ENCODE data around the gene DHX40. TPM values are rescaled to one million over a fixed set of nuclear protein-coding genes. Genes with fewer than 3 reads are reported as not detected.

DHX40 gene
- total and polyA plus RNA-seq, 2 of the 13 experiments (the other 11 are each of a cell fraction or from before 2014, with no cell fraction given) = 22.2 to 37.0 TPM

DNA sequence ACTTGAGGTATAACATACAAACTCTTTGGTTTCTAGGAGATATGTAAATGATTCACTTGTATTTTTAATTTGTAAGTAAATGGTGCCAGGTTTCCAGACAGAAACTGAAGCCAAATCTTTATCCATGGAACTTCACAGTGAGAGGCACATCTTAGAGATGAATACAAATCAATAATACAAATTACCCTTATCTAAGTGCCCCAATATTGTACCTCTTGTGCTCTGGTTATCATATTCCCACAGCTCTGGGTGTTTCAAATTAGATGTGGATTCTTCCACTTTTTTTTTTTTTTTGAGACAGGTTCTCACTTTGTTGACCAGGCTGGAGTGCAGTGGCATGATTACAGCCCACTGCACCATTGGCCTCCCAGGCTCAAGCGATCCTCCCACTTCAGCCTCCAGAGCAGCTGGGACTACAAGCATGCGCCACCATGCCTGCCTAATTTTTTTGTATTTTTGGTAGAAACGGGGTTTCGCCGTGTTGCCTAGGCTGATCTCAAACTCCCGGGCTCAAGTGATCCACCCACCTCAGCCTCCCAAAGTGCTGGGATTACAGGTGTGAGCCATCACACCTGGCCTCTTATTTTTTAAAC lies 38.0 kb upstream of the DHX40 start (continued):
- TF ChIP-seq, protein P1, sequence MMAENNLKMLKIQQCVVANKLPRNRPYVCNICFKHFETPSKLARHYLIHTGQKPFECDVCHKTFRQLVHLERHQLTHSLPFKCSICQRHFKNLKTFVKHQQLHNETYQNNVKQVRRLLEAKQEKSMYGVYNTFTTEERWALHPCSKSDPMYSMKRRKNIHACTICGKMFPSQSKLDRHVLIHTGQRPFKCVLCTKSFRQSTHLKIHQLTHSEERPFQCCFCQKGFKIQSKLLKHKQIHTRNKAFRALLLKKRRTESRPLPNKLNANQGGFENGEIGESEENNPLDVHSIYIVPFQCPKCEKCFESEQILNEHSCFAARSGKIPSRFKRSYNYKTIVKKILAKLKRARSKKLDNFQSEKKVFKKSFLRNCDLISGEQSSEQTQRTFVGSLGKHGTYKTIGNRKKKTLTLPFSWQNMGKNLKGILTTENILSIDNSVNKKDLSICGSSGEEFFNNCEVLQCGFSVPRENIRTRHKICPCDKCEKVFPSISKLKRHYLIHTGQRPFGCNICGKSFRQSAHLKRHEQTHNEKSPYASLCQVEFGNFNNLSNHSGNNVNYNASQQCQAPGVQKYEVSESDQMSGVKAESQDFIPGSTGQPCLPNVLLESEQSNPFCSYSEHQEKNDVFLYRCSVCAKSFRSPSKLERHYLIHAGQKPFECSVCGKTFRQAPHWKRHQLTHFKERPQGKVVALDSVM (CRISPR knock-in tag; IDR thresholded peaks at IDR 0.05) = peak; percentile 51; the same call in 1 of the 2 replicates

DNA sequence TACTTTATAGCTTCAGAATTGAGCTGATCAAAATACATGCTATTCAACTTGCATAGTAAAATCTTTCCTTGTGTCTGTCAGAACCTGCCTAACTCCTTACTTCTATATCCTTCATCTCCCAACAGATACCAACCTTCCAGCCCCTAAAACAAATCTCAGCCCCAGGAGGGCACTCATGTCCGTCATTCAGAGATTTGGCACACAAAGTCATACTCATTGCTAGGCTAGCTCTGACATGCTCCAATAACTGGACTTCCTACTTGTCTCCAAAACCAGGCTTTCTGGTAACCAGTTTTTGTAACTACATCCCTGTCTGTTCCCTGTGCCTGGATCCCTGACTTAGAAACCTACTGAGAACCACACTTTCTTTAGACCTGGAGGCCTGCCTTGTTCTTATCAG lies 37.5 kb upstream of the DHX40 start:
- H3K9me3 ChIP-seq (ENCODE audit: low read length) = no peaks in the 10 kb centered on the region
- H2AFZ ChIP-seq (ENCODE audit: low read length) = no peak overlapping the region
- no peaks in the 10 kb centered on the region for H4K20me1 ChIP-seq (ENCODE audit: insufficient read depth, low read length)
- peaks cover 23% of the 10 kb centered on the region for H3K4me1 ChIP-seq (ENCODE audit: insufficient read depth, low read length)
- BruUV-seq (replicated peaks) = no TSS peak
- in situ Hi-C loops (cut with HindIII; ENCODE audit: extremely low pct_ligation_motif_present, low pct_unique_long_range_greater_than_20kb) = no loop called here
- 29% methylated on average over 1 of the region's 1 CpG for WGBS (ENCODE audit: low lambda C conversion rate)
- no peak overlapping the region for H3K4me3 ChIP-seq (replicated peaks in 1 of 3; ENCODE audit: insufficient read depth in 1 of 3, low read depth in 2 of 3, low read length in 3 of 3)
- ATAC-seq (no peak), FAIRE-seq (no peak), DNase-seq (ENCODE audit: low spot score) (no peak)
- no peak overlapping the region for H3K4me2 ChIP-seq (ENCODE audit: low read depth, low read length)
- no peaks in the 10 kb centered on the region for H3K79me2 ChIP-seq (ENCODE audit: insufficient read depth, low read length)
- POLR2A ChIA-PET = interaction anchor here (1.3 kb wide), 1 partner anchor 91 kb away, joined by 3 read pairs; the partner anchor contains the start of gene CLTC
- H3K27me3 ChIP-seq (ENCODE audit: control insufficient read depth in 1 of 2, insufficient read depth in 2 of 2, low read length in 2 of 2) = 0 out of 5 replicates have a peak, but pooled peaks cover 0 to 5% of the 10 kb centered on the region in 2 experiments
- H3K27ac ChIP-seq (ENCODE audit: extremely low read length, insufficient read depth, low read length) = no peak overlapping the region
- intact Hi-C loops (cut with micrococcal nuclease; ENCODE audit: unreplicated experiment) = no loop called here
- H3K9ac ChIP-seq (ENCODE audit: insufficient read depth, low read depth, low read length) = no peak overlapping the region
- CTCF ChIA-PET (ENCODE audit: low intra/inter-chr PET ratio, low total read pairs) = no interaction called here
- no peaks in the 10 kb centered on the region for H3K36me3 ChIP-seq (replicated peaks in 1 of 2; ENCODE audit: control insufficient read depth in 1 of 2, insufficient read depth in 2 of 2, low read length in 2 of 2)
- TF ChIP-seq, protein P2, sequence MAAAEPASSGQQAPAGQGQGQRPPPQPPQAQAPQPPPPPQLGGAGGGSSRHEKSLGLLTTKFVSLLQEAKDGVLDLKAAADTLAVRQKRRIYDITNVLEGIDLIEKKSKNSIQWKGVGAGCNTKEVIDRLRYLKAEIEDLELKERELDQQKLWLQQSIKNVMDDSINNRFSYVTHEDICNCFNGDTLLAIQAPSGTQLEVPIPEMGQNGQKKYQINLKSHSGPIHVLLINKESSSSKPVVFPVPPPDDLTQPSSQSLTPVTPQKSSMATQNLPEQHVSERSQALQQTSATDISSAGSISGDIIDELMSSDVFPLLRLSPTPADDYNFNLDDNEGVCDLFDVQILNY (CRISPR knock-in tag; conservative IDR thresholded peaks at IDR 0.05) = no peak
- TF ChIP-seq ZFP36L1 (CRISPR knock-in tag; IDR thresholded peaks at IDR 0.05) (no peak), CBX1 (IDR thresholded peaks at IDR 0.05; ENCODE audit: low read depth) (no peak), SMAD3 (CRISPR knock-in tag; IDR thresholded peaks at IDR 0.05) (no peak), ZC3H4 (CRISPR knock-in tag; IDR thresholded peaks at IDR 0.05; ENCODE audit: borderline replicate concordance) (no peak), ZNF546 (CRISPR knock-in tag; conservative IDR thresholded peaks at IDR 0.05) (no peak), ZNF781 (CRISPR knock-in tag; IDR thresholded peaks at IDR 0.05; ENCODE audit: borderline replicate concordance, not compliant biosample characterization) (no peak), TBX3 (IDR thresholded peaks at IDR 0.05; ENCODE audit: borderline replicate concordance) (no peak), ZNF460 (CRISPR knock-in tag; IDR thresholded peaks at IDR 0.05; ENCODE audit: borderline replicate concordance) (no peak), ESRRA (CRISPR knock-in tag; IDR thresholded peaks at IDR 0.05; ENCODE audit: low read depth) (no peak), TBX2 (CRISPR knock-in tag; IDR thresholded peaks at IDR 0.05; ENCODE audit: borderline replicate concordance) (no peak)
- TF ChIP-seq, protein P3, sequence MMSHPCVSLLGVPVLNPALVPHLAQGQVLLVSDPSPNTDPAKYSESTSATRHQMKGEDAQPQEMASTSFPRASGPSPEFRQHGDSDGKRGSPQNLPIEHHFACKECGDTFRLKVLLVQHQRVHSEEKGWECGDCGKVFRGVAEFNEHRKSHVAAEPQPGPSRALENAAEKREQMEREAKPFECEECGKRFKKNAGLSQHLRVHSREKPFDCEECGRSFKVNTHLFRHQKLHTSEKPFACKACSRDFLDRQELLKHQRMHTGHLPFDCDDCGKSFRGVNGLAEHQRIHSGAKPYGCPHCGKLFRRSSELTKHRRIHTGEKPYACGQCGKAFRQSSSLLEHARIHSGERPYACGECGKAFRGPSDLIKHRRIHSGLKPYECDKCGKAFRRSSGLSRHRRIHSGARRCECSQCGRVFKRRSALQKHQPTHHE (CRISPR knock-in tag; IDR thresholded peaks at IDR 0.05; ENCODE audit: borderline replicate concordance) = no peak
- TF ChIP-seq, protein P4, sequence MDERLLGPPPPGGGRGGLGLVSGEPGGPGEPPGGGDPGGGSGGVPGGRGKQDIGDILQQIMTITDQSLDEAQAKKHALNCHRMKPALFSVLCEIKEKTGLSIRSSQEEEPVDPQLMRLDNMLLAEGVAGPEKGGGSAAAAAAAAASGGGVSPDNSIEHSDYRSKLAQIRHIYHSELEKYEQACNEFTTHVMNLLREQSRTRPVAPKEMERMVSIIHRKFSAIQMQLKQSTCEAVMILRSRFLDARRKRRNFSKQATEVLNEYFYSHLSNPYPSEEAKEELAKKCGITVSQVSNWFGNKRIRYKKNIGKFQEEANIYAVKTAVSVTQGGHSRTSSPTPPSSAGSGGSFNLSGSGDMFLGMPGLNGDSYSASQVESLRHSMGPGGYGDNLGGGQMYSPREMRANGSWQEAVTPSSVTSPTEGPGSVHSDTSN (CRISPR knock-in tag; IDR thresholded peaks at IDR 0.05) = no peak
- TF ChIP-seq, protein P5, sequence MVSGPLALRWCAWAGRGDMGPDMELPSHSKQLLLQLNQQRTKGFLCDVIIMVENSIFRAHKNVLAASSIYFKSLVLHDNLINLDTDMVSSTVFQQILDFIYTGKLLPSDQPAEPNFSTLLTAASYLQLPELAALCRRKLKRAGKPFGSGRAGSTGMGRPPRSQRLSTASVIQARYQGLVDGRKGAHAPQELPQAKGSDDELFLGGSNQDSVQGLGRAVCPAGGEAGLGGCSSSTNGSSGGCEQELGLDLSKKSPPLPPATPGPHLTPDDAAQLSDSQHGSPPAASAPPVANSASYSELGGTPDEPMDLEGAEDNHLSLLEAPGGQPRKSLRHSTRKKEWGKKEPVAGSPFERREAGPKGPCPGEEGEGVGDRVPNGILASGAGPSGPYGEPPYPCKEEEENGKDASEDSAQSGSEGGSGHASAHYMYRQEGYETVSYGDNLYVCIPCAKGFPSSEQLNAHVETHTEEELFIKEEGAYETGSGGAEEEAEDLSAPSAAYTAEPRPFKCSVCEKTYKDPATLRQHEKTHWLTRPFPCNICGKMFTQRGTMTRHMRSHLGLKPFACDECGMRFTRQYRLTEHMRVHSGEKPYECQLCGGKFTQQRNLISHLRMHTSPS (CRISPR knock-in tag; IDR thresholded peaks at IDR 0.05; ENCODE audit: low read depth) = no peak

All from HepG2 (cell line).